ENCODE results near the gene CAGE1. TPM values are rescaled to one million over a fixed set of nuclear protein-coding genes. Genes with fewer than 3 reads are reported as not detected.

The CAGE1 gene
- total RNA-seq, 4 donors from 2014 or later = not detected

DNA sequence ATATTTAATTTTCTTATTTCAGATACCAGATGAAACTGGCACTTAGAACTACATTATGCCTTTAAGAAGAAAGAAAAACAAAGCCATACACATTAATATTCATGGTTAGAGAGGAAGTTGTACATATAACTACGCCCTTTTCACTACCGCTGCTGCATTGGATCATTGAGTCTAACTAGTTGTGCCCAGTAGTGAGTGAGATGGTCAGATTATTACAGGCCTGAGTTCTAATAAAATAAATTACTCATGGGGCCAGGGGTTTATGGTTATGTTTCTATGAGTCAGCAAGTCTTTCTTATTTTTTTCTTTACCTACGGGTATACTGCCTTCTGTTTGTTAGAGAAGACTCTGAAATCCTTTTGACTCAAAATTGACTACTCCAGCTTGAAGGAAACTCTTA lies 11.5 kb upstream of the CAGE1 start:
- 69 to 78% methylated on average over 3 of the region's 3 CpGs for WGBS, 2 donors
- Histone ChIP-seq H3K36me3 (peaks cover 0 to 98% (median 8%) of the 10 kb centered on the region in 3 donors), H3K27ac (no peak overlapping the region), H3K4me3 (no peak overlapping the region), H3K4me1 (no peaks in the 10 kb centered on the region), H3K9me3 (no peaks in the 10 kb centered on the region), H3K27me3 (no peaks in the 10 kb centered on the region)
- TF ChIP-seq POLR2A (IDR thresholded peaks at IDR 0.05) = no peak
- TF ChIP-seq, protein P1, sequence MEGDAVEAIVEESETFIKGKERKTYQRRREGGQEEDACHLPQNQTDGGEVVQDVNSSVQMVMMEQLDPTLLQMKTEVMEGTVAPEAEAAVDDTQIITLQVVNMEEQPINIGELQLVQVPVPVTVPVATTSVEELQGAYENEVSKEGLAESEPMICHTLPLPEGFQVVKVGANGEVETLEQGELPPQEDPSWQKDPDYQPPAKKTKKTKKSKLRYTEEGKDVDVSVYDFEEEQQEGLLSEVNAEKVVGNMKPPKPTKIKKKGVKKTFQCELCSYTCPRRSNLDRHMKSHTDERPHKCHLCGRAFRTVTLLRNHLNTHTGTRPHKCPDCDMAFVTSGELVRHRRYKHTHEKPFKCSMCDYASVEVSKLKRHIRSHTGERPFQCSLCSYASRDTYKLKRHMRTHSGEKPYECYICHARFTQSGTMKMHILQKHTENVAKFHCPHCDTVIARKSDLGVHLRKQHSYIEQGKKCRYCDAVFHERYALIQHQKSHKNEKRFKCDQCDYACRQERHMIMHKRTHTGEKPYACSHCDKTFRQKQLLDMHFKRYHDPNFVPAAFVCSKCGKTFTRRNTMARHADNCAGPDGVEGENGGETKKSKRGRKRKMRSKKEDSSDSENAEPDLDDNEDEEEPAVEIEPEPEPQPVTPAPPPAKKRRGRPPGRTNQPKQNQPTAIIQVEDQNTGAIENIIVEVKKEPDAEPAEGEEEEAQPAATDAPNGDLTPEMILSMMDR (IDR thresholded peaks at IDR 0.05) = no peak
- TF ChIP-seq EP300 (IDR thresholded peaks at IDR 0.05) = no peak
- DNase-seq (ENCODE audit: low spot score in 2 of 2) = no peak

DNA sequence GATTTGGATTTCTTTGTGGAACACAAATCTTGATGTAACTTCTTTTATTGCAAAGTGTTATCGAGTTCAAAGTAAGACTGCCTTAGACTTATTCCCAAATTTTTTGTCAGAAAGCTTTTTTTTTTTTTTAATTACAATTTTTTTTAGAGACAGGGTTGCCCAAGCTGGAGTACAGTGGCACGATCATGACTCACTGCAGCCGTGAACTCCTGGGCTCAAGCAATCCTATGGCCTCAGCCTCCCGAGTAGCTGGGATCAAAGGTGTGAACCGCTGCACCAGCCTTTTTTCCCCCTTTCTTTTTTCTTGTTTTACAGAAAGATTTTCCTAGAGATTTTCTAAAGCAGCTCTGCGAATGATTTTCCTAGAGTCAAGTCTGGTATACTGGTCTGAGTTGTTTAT lies 2.9 kb upstream of the CAGE1 start:
- Histone ChIP-seq H3K36me3 (peaks cover 0 to 42% (median 0%) of the 10 kb centered on the region in 3 donors), H3K4me1 (peaks cover 0 to 32% (median 16%) of the 10 kb centered on the region in 4 donors), H3K27ac (no peak overlapping the region), H3K9me3 (no peaks in the 10 kb centered on the region), H3K4me3 (no peak overlapping the region), H3K27me3 (no peaks in the 10 kb centered on the region)
- TF ChIP-seq POLR2A (IDR thresholded peaks at IDR 0.05) = no peak
- no peak for TF ChIP-seq EP300 (IDR thresholded peaks at IDR 0.05)
- TF ChIP-seq, protein P1 (IDR thresholded peaks at IDR 0.05) = no peak
- WGBS, 2 donors = 81 to 82% methylated on average over 6 of the region's 6 CpGs
- no peak for DNase-seq (ENCODE audit: low spot score in 2 of 2)

DNA sequence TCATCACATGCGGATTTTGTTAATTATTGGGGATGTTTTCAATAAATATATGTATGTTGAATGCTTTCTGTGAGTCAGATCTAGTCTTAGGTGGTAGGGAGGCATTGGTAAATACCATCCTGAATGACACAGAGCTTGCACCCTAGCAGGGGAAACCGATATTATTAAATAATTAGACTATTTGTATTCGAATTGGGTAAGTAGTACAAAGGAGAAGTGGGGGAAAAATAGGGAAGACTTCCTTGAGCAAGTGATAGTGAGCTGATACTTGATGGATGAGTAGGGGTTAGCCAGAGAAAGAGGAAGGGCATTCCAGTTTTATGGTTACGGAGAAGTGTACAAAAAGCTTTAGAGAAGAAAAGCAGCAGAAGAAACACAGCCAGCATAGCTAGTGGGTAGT lies 1.6 kb upstream of the CAGE1 start:
- no peak for DNase-seq (ENCODE audit: low spot score in 2 of 2)
- TF ChIP-seq POLR2A (IDR thresholded peaks at IDR 0.05) = no peak
- Histone ChIP-seq H3K27me3 (no peaks in the 10 kb centered on the region), H3K27ac (no peak overlapping the region), H3K4me1 (peaks cover 0 to 32% (median 16%) of the 10 kb centered on the region in 4 donors), H3K9me3 (no peaks in the 10 kb centered on the region), H3K36me3 (peaks cover 0 to 30% (median 0%) of the 10 kb centered on the region in 3 donors), H3K4me3 (no peak overlapping the region)
- 82 to 86% methylated on average over 4 of the region's 4 CpGs for WGBS, 2 donors

DNA sequence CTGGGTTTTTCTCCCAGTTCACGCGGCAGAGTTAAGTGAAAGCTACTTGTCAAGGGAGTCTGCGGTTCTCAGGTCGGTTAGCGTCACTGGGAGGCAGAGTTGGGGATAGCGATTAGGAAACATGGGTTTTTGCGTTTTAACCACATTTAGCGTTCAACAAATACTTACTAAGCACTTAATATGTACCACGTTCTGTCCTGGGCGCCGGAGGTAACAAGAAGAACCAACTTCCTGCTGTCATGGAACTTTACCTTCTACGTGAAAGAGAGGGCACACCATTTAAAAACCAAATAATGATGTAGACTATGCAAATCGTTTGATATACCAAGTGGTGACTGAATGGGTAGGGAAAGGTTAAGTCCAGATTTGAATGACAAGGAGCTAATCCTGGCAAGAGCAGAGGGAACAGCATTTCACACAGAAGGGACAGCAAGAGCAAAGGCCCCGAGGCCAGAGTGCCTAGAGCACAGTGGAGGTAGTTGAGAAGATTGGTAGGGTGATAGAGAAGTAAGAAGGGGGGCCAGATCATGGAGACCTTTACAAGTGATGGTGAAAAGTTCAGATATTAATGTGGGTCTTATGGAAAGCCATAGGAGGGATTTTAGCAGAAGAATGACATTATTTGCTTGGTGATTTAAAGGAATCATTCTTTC lies 810 bp upstream of the CAGE1 start:
- peaks cover 0 to 32% (median 16%) of the 10 kb centered on the region in 4 donors for H3K4me1 ChIP-seq
- H3K4me3 ChIP-seq = peak overlapping the region; percentile 62 to 93 (median 70)
- 2 to 4% methylated on average over 14 of the region's 14 CpGs for WGBS, 2 donors
- DNase-seq (ENCODE audit: low spot score in 2 of 2) = no peak
- H3K36me3 ChIP-seq = peaks cover 0 to 22% (median 0%) of the 10 kb centered on the region in 3 donors
- H3K27ac ChIP-seq = peak overlapping the region; percentile 69 to 97 (median 90)
- no peaks in the 10 kb centered on the region for H3K27me3 ChIP-seq
- no peaks in the 10 kb centered on the region for H3K9me3 ChIP-seq
- TF ChIP-seq POLR2A (IDR thresholded peaks at IDR 0.05) = no peak
- TF ChIP-seq, protein P1 (IDR thresholded peaks at IDR 0.05) = peak in 1 of 5 experiments; percentile 3
- no peak for TF ChIP-seq EP300 (IDR thresholded peaks at IDR 0.05)

DNA sequence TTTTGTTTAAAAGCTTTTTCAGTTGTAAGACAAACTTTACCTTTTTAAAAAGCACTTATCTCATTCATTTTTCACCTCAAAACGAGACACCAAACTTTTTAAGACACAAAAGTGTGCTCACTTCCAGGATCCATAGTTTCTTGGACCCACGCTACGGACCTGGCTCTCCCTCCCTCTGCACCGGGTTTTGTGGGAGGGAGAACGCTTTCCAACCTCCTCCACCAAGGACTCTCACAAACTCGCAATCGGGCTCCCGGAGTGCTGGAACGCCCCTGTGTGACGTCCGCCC lies 436 bp downstream of the CAGE1 start:
- peak overlapping the region; percentile 69 to 97 (median 90) for H3K27ac ChIP-seq
- H3K4me1 ChIP-seq = peaks cover 0 to 32% (median 16%) of the 10 kb centered on the region in 4 donors
- H3K9me3 ChIP-seq = no peaks in the 10 kb centered on the region
- DNase-seq (ENCODE audit: low spot score in 2 of 2) = no peak
- peaks cover 0 to 12% (median 0%) of the 10 kb centered on the region in 3 donors for H3K36me3 ChIP-seq
- peak overlapping the region; percentile 62 to 93 (median 70) for H3K4me3 ChIP-seq
- no peaks in the 10 kb centered on the region for H3K27me3 ChIP-seq
- 0% methylated on average over 8 to 11 of the region's 11 CpGs for WGBS, 2 donors
- TF ChIP-seq EP300 (IDR thresholded peaks at IDR 0.05) (no peak), POLR2A (IDR thresholded peaks at IDR 0.05) (no peak)
- TF ChIP-seq, protein P1 (IDR thresholded peaks at IDR 0.05) = no peak

Data from tibial nerve (tissue), 4 donors.